Naive thymus-derived CD4-positive, alpha-beta T cell (primary cell): Measurements from ENCODE around the gene SLCO2B1. TPM values are rescaled to one million over a fixed set of nuclear protein-coding genes. Genes with fewer than 3 reads are reported as not detected.

Experiments
- ATAC-seq: fragments of 150-1000 bp; cut with Tn5 transposase; 2 replicates; pipeline ENCODE4 v1.10.0; 2021; ENCODE audit warnings: mild to moderate bottlenecking, moderate library complexity
- CTCF ChIA-PET: fragments of 350-600 bp; sonication (Branson Sonifier 250); formaldehyde crosslinking; loops from one replicate; lab custom pipeline; 2021; ENCODE audit warnings: antibody characterized with exemption; lab: Charles Lee
- POLR2A ChIA-PET: fragments of 350-600 bp; sonication (Branson Sonifier 250); formaldehyde crosslinking; loops from one replicate; lab custom pipeline; 2021; ENCODE audit warnings: antibody characterized with exemption, inconsistent platforms; lab: Charles Lee
- DNase-seq, 9 donors: peaks; one replicate each; pipeline versions ENCODE4 v3.0.0 to v3.0.0-alpha.2; 2020 to 2022; ENCODE audit warnings: mixed read lengths in 1 of 9
- H3K27ac ChIP-seq: one replicate; pipeline ENCODE4 v1.7.0; 2013; ENCODE audit warnings: mild to moderate bottlenecking, low read depth, low read length, moderate library complexity
- H3K27me3 ChIP-seq, 2 donors: one replicate each; pipeline ENCODE4 v1.7.0; 2013; ENCODE audit warnings: low read length in 2 of 2, mild to moderate bottlenecking in 2 of 2, moderate library complexity in 2 of 2; ENCODE audit not compliant: control insufficient read depth in 2 of 2, insufficient read depth in 2 of 2
- H3K36me3 ChIP-seq, 3 experiments: 1 replicate in 2 of 3; 2 replicates in 1 of 3; pipeline ENCODE4 v1.7.0; 2013; ENCODE audit warnings: low read length in 3 of 3, mild to moderate bottlenecking in 3 of 3, moderate library complexity in 1 of 3; ENCODE audit not compliant: insufficient read depth in 3 of 3, control insufficient read depth in 2 of 3
- H3K4me1 ChIP-seq, 2 donors: one replicate each; pipeline ENCODE4 v1.7.0; 2013; ENCODE audit warnings: low read length in 2 of 2, mild to moderate bottlenecking in 2 of 2, moderate library complexity in 1 of 2; ENCODE audit not compliant: control insufficient read depth in 2 of 2, insufficient read depth in 2 of 2
- H3K4me3 ChIP-seq: 2 replicates; pipeline ENCODE4 v1.7.0; 2013; ENCODE audit warnings: mild to moderate bottlenecking, low read length
- H3K9me3 ChIP-seq, 3 experiments: 1 replicate in 2 of 3; 2 replicates in 1 of 3; pipeline ENCODE4 v1.7.0; 2013; ENCODE audit warnings: low read length in 3 of 3; ENCODE audit not compliant: control insufficient read depth in 2 of 3
- H3K27ac Mint-ChIP-seq, 9 donors: one replicate each; pipeline ENCODE4 v1.8.0; 2020 to 2022; ENCODE audit warnings: mixed read lengths in 9 of 9, mild to moderate bottlenecking in 8 of 9, moderate library complexity in 5 of 9, inconsistent platforms in 2 of 9
- H3K27me3 Mint-ChIP-seq, 5 donors: one replicate each; pipeline ENCODE4 v1.8.0; 2021 to 2022; ENCODE audit warnings: mixed read lengths in 5 of 5, mild to moderate bottlenecking in 1 of 5
- H3K36me3 Mint-ChIP-seq, 5 donors: one replicate each; pipeline ENCODE4 v1.8.0; 2020 to 2022; ENCODE audit warnings: mixed read lengths in 5 of 5, mild to moderate bottlenecking in 3 of 5, inconsistent platforms in 1 of 5
- H3K4me1 Mint-ChIP-seq, 7 donors: one replicate each; pipeline ENCODE4 v1.8.0; 2020 to 2022; ENCODE audit warnings: mixed read lengths in 7 of 7, mild to moderate bottlenecking in 3 of 7, inconsistent platforms in 1 of 7
- H3K4me3 Mint-ChIP-seq, 10 donors: one replicate each; pipeline ENCODE4 v1.8.0; 2020 to 2022; ENCODE audit warnings: mild to moderate bottlenecking in 10 of 10, mixed read lengths in 10 of 10, moderate library complexity in 6 of 10, inconsistent platforms in 2 of 10
- H3K9me3 Mint-ChIP-seq, 11 donors: one replicate each; pipeline ENCODE4 v1.8.0; 2020 to 2022; ENCODE audit warnings: mixed read lengths in 11 of 11, mild to moderate bottlenecking in 4 of 11, inconsistent platforms in 1 of 11, moderate library complexity in 1 of 11
- intact Hi-C, 2 donors: fragments of 100-400 bp; cut with micrococcal nuclease; formaldehyde crosslinking; loops; one replicate each; pipeline ENCODE4 v1.15.1; 2023
- polyA plus RNA-seq, 2 donors: library from polyadenylated mRNA; unstranded; fragments of 300-500 nt; fragmentation: Illumina TruSeq; gene quantifications; one replicate each; pipeline ENCODE4 v1.2.3, GENCODE V29; 2021
- total RNA-seq, 6 experiments: library from RNA in 5 of 6; stranded (reverse) in 5 of 6; gene quantifications; 1 replicate in 5 of 6; 2 replicates in 1 of 6; pipeline ENCODE4 v1.2.3 and lab custom pipeline; 2021 to 2026

The SLCO2B1 gene
- total and polyA plus RNA-seq, 7 experiments from 2014 or later: 0.19 to 4.3 (median 1.9) TPM; not detected in 3

GRCh38 chr11:75146711-75147110 is 4.2 kb upstream of the SLCO2B1 start:
- DNase-seq (no peak), ATAC-seq (no peak)
- H3K27ac ChIP-seq: no peak overlapping the region
- POLR2A ChIA-PET: no interaction called here
- H3K4me1 ChIP-seq: peaks cover 16 to 21% of the 10 kb centered on the region in 2 donors
- intact Hi-C loops: no loop called here
- CTCF ChIA-PET: interaction anchor here (1.2 to 9.8 kb wide), 5 partner anchors 58 to 123 kb away, joined by 3 to 164 read pairs (median 135); partner anchors contain the start of gene TPBGL
- H3K36me3 ChIP-seq: no peaks in the 10 kb centered on the region
- no peaks in the 10 kb centered on the region for H3K9me3 Mint-ChIP-seq
- H3K4me3 ChIP-seq: no peak overlapping the region
- H3K9me3 ChIP-seq: no peaks in the 10 kb centered on the region
- peak overlapping the region in 1 of 9 donors; percentile 52 for H3K27ac Mint-ChIP-seq
- no peak overlapping the region for H3K4me3 Mint-ChIP-seq
- no peaks in the 10 kb centered on the region for H3K27me3 ChIP-seq
- peaks cover 0 to 6% (median 0%) of the 10 kb centered on the region in 5 donors for H3K27me3 Mint-ChIP-seq
- H3K4me1 Mint-ChIP-seq: peaks cover 19 to 50% (median 27%) of the 10 kb centered on the region in 7 donors
- H3K36me3 Mint-ChIP-seq: peaks cover 0 to 2% (median 0%) of the 10 kb centered on the region in 5 donors

- Mint-ChIP-seq H3K4me1 (peaks cover 18 to 43% (median 21%) of the 10 kb centered on the region in 7 donors), H3K27me3 (peaks cover 0 to 6% (median 0%) of the 10 kb centered on the region in 5 donors), H3K9me3 (no peaks in the 10 kb centered on the region), H3K36me3 (peaks cover 0 to 2% (median 0%) of the 10 kb centered on the region in 5 donors), H3K4me3 (no peak overlapping the region), H3K27ac (peak overlapping the region in 1 of 9 donors; percentile 52)
- intact Hi-C loops: no loop called here
- H3K9me3 ChIP-seq: no peaks in the 10 kb centered on the region
- peaks cover 12 to 19% of the 10 kb centered on the region in 2 donors for H3K4me1 ChIP-seq
- DNase-seq: no peak
- H3K27ac ChIP-seq: no peak overlapping the region
- POLR2A ChIA-PET: no interaction called here
- no peaks in the 10 kb centered on the region for H3K36me3 ChIP-seq
- H3K27me3 ChIP-seq: no peaks in the 10 kb centered on the region
- ATAC-seq: no peak
- H3K4me3 ChIP-seq: no peak overlapping the region
- CTCF ChIA-PET: interaction anchor here (1.2 to 9.8 kb wide), 4 partner anchors 58 to 123 kb away, joined by 3 to 162 read pairs (median 70); partner anchors contain the start of gene TPBGL
Measured at GRCh38 chr11:75147191-75147874, 3.6 kb upstream of the SLCO2B1 start.

GRCh38 chr11:75147875-75148263 is 3.0 kb upstream of the SLCO2B1 start:
- Mint-ChIP-seq H3K4me3 (no peak overlapping the region), H3K9me3 (no peaks in the 10 kb centered on the region), H3K4me1 (peaks cover 14 to 38% (median 16%) of the 10 kb centered on the region in 7 donors), H3K36me3 (peaks cover 0 to 1% (median 0%) of the 10 kb centered on the region in 5 donors), H3K27ac (no peak overlapping the region), H3K27me3 (peaks cover 0 to 6% (median 0%) of the 10 kb centered on the region in 5 donors)
- H3K36me3 ChIP-seq: no peaks in the 10 kb centered on the region
- H3K27ac ChIP-seq: no peak overlapping the region
- ATAC-seq (peak; percentile 33), DNase-seq (no peak)
- no peaks in the 10 kb centered on the region for H3K9me3 ChIP-seq
- CTCF ChIA-PET: interaction anchor here (1.2 to 1.8 kb wide), 2 partner anchors 57 to 122 kb away, joined by 3 to 6 read pairs; no protein-coding TSS in a partner anchor
- H3K27me3 ChIP-seq: no peaks in the 10 kb centered on the region
- POLR2A ChIA-PET: no interaction called here
- H3K4me3 ChIP-seq: no peak overlapping the region
- H3K4me1 ChIP-seq: peaks cover 7 to 13% of the 10 kb centered on the region in 2 donors
- intact Hi-C loops: no loop called here

- no peaks in the 10 kb centered on the region for H3K36me3 Mint-ChIP-seq
- peaks cover under 1 to 7% of the 10 kb centered on the region in 2 donors for H3K4me1 ChIP-seq
- H3K27me3 Mint-ChIP-seq: peaks cover 0 to 9% (median 0%) of the 10 kb centered on the region in 5 donors
- DNase-seq (no peak), ATAC-seq (no peak)
- intact Hi-C loops: no loop called here
- H3K27me3 ChIP-seq: no peaks in the 10 kb centered on the region
- no peaks in the 10 kb centered on the region for H3K36me3 ChIP-seq
- H3K27ac Mint-ChIP-seq: no peak overlapping the region
- no peak overlapping the region for H3K27ac ChIP-seq
- no peak overlapping the region for H3K4me3 ChIP-seq
- ChIA-PET POLR2A (no interaction called here), CTCF (interaction anchor here (1.5 kb wide), 1 partner anchor 57 kb away, joined by 3 read pairs; no protein-coding TSS in a partner anchor)
- no peaks in the 10 kb centered on the region for H3K9me3 Mint-ChIP-seq
- no peak overlapping the region for H3K4me3 Mint-ChIP-seq
- H3K4me1 Mint-ChIP-seq: peaks cover 7 to 32% (median 9%) of the 10 kb centered on the region in 7 donors
- no peaks in the 10 kb centered on the region for H3K9me3 ChIP-seq
Measured at GRCh38 chr11:75148436-75148983, 2.4 kb upstream of the SLCO2B1 start.

GRCh38 chr11:75149766-75150465 is 991 bp upstream of the SLCO2B1 start:
- peaks cover 0 to 9% (median 0%) of the 10 kb centered on the region in 5 donors for H3K27me3 Mint-ChIP-seq
- H3K9me3 Mint-ChIP-seq: no peaks in the 10 kb centered on the region
- H3K27ac Mint-ChIP-seq: no peak overlapping the region
- intact Hi-C loops: no loop called here
- H3K36me3 Mint-ChIP-seq: no peaks in the 10 kb centered on the region
- peaks cover 0 to 21% (median 0%) of the 10 kb centered on the region in 7 donors for H3K4me1 Mint-ChIP-seq
- no peak overlapping the region for H3K4me3 ChIP-seq
- H3K36me3 ChIP-seq: no peaks in the 10 kb centered on the region
- no peaks in the 10 kb centered on the region for H3K27me3 ChIP-seq
- ATAC-seq: no peak
- no peak overlapping the region for H3K27ac ChIP-seq
- no peak for DNase-seq
- POLR2A ChIA-PET: no interaction called here
- H3K4me1 ChIP-seq: no peaks in the 10 kb centered on the region
- no peak overlapping the region for H3K4me3 Mint-ChIP-seq
- CTCF ChIA-PET: interaction anchor here (1.5 to 1.7 kb wide), 2 partner anchors 55 to 99 kb away, joined by 3 to 5 read pairs; no protein-coding TSS in a partner anchor
- H3K9me3 ChIP-seq: no peaks in the 10 kb centered on the region

GRCh38 chr11:75151346-75152047 is 590 bp downstream of the SLCO2B1 start:
- DNase-seq: no peak
- no peaks in the 10 kb centered on the region for H3K9me3 Mint-ChIP-seq
- no peak overlapping the region for H3K4me3 Mint-ChIP-seq
- Histone ChIP-seq H3K27me3 (no peaks in the 10 kb centered on the region), H3K9me3 (no peaks in the 10 kb centered on the region), H3K4me1 (no peaks in the 10 kb centered on the region), H3K36me3 (no peaks in the 10 kb centered on the region), H3K27ac (no peak overlapping the region), H3K4me3 (no peak overlapping the region)
- intact Hi-C loops: no loop called here
- POLR2A ChIA-PET: no interaction called here
- ATAC-seq: no peak
- CTCF ChIA-PET: no interaction called here
- H3K27ac Mint-ChIP-seq: peak overlapping the region in 1 of 9 donors; percentile 8
- peaks cover 0 to 18% (median 0%) of the 10 kb centered on the region in 7 donors for H3K4me1 Mint-ChIP-seq
- no peaks in the 10 kb centered on the region for H3K36me3 Mint-ChIP-seq
- H3K27me3 Mint-ChIP-seq: peaks cover 0 to 9% (median 0%) of the 10 kb centered on the region in 5 donors
